Measurements from ENCODE around the gene KANK2. TPM values are rescaled to one million over a fixed set of nuclear protein-coding genes. Genes with fewer than 3 reads are reported as not detected.
"Not testable (repeated sequence)": the region's sequence is repeated elsewhere in the genome, so short reads cannot be mapped to it uniquely, and the experiment has no call there.

The KANK2 gene
- total RNA-seq, 1 donor from 2014 or later = 296 TPM

DNA sequence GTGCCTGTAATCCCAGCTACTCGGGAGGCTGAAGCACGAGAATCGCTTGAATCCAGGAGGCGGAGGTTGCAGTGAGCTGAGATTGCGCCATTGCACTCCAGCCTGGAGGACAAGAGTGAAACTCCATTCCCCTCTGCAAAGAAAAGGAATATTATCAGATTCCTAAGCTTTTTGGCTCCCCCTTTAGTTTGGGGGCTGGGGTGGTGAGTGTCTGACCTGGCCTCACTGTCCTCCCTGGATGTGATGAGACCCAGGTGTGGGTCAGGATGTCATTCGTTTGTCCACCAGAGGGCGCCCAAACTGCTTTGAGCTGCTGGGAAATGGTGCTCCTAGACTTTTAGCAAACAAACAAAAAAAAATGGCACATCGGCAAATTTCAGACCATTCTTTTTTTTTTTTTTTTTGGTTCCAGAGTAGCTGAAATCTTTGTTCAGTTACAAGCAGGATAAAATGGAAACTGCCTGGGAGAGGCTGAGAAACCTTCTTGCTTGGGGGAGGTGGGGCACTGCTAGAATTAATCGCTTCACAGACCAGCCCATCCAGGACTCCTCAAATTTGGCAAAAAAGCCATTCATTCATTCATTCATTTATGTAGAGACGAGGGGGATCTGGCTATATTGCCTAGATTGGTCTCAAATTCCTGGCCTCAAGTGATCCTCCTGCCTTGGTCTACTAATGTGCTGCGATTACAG lies 71.2 kb downstream of the KANK2 start:
- intact Hi-C loops (cut with DNase I) = no loop called here

GRCh38 chr19:11124157-11124556 lies 73.2 kb downstream of the KANK2 start:
- intact Hi-C loops (cut with DNase I); DNase-seq (ENCODE audit: low spot score); ATAC-seq: not testable (repeated sequence)

More for the DNA sequence above, 71.2 kb downstream of the KANK2 start:
- ATAC-seq = peak; percentile 82
- DNase-seq (ENCODE audit: low spot score) = peak; percentile 90

GRCh38 chr19:11123114-11123513 lies 74.2 kb downstream of the KANK2 start:
- intact Hi-C loops (cut with DNase I) = no loop called here
- DNase-seq (ENCODE audit: low spot score) (no peak), ATAC-seq (no peak)

- intact Hi-C loops (cut with DNase I); DNase-seq (ENCODE audit: low spot score); ATAC-seq: not testable (repeated sequence)
These were observed 75.4 kb downstream of the KANK2 start for GRCh38 chr19:11121963-11122362.

GRCh38 chr19:11116507-11116906 lies 80.8 kb downstream of the KANK2 start:
- intact Hi-C loops (cut with DNase I) = loop anchor here (5.0 kb wide), 1 partner anchor 79 kb away; no protein-coding TSS in a partner anchor
- ATAC-seq = no peak
- DNase-seq (ENCODE audit: low spot score) = no peak

- DNase-seq (ENCODE audit: low spot score) (no peak), ATAC-seq (peak; percentile 22)
- intact Hi-C loops (cut with DNase I) = loop anchor here (5.0 kb wide), 1 partner anchor 79 kb away; no protein-coding TSS in a partner anchor
These were observed 81.4 kb downstream of the KANK2 start for GRCh38 chr19:11115895-11116446.

DNA sequence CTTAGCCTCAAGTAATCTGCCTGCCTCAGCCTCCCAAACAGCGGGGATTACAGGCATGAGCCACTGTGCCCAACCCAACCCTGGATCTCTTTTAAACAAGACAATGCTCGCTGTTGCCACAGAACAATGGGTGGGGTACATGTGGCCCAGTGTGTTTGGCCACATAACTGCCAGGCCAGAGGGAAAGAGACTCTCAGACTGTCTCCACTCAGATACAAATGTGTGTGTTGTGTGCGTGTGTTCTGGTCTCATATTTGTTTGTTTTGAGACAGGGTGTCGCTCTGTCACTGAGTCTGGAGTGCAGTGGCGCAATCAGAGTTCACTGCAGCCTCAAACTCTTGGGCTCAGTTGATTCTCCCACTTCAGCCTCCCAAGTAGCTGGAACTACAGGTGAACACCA lies 82.3 kb downstream of the KANK2 start:
- no peak for ATAC-seq
- no peak for DNase-seq (ENCODE audit: low spot score)
- intact Hi-C loops (cut with DNase I) = loop anchor here (5.0 kb wide), 1 partner anchor 78 kb away; no protein-coding TSS in a partner anchor

Other genes starting within 250 kb of the KANK2 start
- 77.8 TPM for gene SMARCA4, start 236.5 kb downstream of the KANK2 start, total RNA-seq
- gene LDLR, start 108.1 kb downstream of the KANK2 start, total RNA-seq = 155 TPM
- 1.3 TPM for gene SPC24, start 41.8 kb downstream of the KANK2 start, total RNA-seq
- 15.5 TPM for gene ANGPTL8, start 42.1 kb upstream of the KANK2 start, total RNA-seq
- gene DOCK6, start 65.0 kb upstream of the KANK2 start, total RNA-seq = 131 TPM
- not detected for gene TSPAN16, start 98.6 kb upstream of the KANK2 start, total RNA-seq
- gene RAB3D, start 142.1 kb upstream of the KANK2 start, total RNA-seq = 25.1 TPM
- gene TMEM205, start 148.7 kb upstream of the KANK2 start, total RNA-seq = 58.0 TPM
- 42.7 TPM for gene CCDC159, start 149.0 kb upstream of the KANK2 start, total RNA-seq
- gene PLPPR2, start 157.9 kb upstream of the KANK2 start, total RNA-seq = 27.5 TPM
- gene SWSAP1, start 177.1 kb upstream of the KANK2 start, total RNA-seq = 1.3 TPM
- 5.2 TPM for gene EPOR, start 186.8 kb upstream of the KANK2 start, total RNA-seq
- gene RGL3, start 221.8 kb upstream of the KANK2 start, total RNA-seq = 14.4 TPM
- gene ODAD3, start 237.6 kb upstream of the KANK2 start, total RNA-seq = 0.31 TPM
- gene PRKCSH, start 238.1 kb upstream of the KANK2 start, total RNA-seq = 190 TPM